B cell (primary cell): ENCODE results near the gene CCDC63. TPM values are rescaled to one million over a fixed set of nuclear protein-coding genes. Genes with fewer than 3 reads are reported as not detected.

Experiments used
- ATAC-seq: fragments of 200-7000 bp; cut with Tn5 transposase; one replicate; pipeline ENCODE4 v1.10.0; 2021; ENCODE audit warnings: low read depth, mild to moderate bottlenecking, moderate number of reproducible peaks, moderate library complexity
- CTCF ChIA-PET: fragments of 350-600 bp; sonication (Branson Sonifier 250); formaldehyde crosslinking; loops from one replicate; lab custom pipeline; 2021; ENCODE audit warnings: antibody characterized with exemption, inconsistent platforms; lab: Charles Lee
- POLR2A ChIA-PET: fragments of 350-600 bp; sonication (Branson Sonifier 250); formaldehyde crosslinking; loops from one replicate; lab custom pipeline; 2021; ENCODE audit warnings: antibody characterized with exemption; lab: Charles Lee
- DNase-seq: peaks from one replicate; pipeline ENCODE4 v3.0.0; 2013
- H2AFZ ChIP-seq: 2 replicates; pipeline ENCODE4 v1.6.1; 2012; ENCODE audit warnings: mild to moderate bottlenecking, low read depth, low read length; ENCODE audit not compliant: insufficient read depth, poor library complexity, severe bottlenecking
- H3K27ac ChIP-seq, 2 donors: 1 replicate in 1 of 2; 2 replicates in 1 of 2; pipeline ENCODE4 v1.5.1; 2012 to 2013; ENCODE audit warnings: low read length in 2 of 2, mild to moderate bottlenecking in 2 of 2, moderate library complexity in 1 of 2
- H3K27me3 ChIP-seq, 4 experiments: fragments of 200-600 bp in 1 of 4; sonication (generic) in 1 of 4; replicated peaks in 1 of 4; 1 replicate in 2 of 4; 2 replicates in 2 of 4; pipeline versions ENCODE4 v1.6.1 to v1.7.0; 2013 to 2016; ENCODE audit warnings: low read length in 3 of 4, mild to moderate bottlenecking in 2 of 4, mixed read lengths in 1 of 4, moderate library complexity in 1 of 4; ENCODE audit not compliant: insufficient read depth in 4 of 4, control insufficient read depth in 3 of 4; ENCODE audit errors: control extremely low read depth in 1 of 4
- H3K36me3 ChIP-seq, 2 experiments: replicated peaks in 1 of 2; 1 replicate in 1 of 2; 2 replicates in 1 of 2; pipeline versions ENCODE4 v1.6.1 to v1.7.1; 2013; ENCODE audit warnings: low read length in 1 of 2; ENCODE audit not compliant: insufficient read depth in 2 of 2, control insufficient read depth in 1 of 2; ENCODE audit errors: control extremely low read depth in 1 of 2, extremely low read depth in 1 of 2
- H3K4me1 ChIP-seq, 2 donors: fragments of 200-600 bp in 1 of 2; sonication (generic) in 1 of 2; 1 replicate in 1 of 2; 2 replicates in 1 of 2; pipeline versions ENCODE4 v1.5.1 to v1.6.1; 2013 to 2017; ENCODE audit warnings: low read length in 2 of 2; ENCODE audit not compliant: control insufficient read depth in 2 of 2, insufficient read depth in 2 of 2
- H3K4me2 ChIP-seq: replicated peaks from 2 replicates; pipeline ENCODE3; 2012; ENCODE audit warnings: mild to moderate bottlenecking, low read depth, low read length; ENCODE audit not compliant: poor library complexity, severe bottlenecking
- H3K4me3 ChIP-seq, 5 experiments: fragments of 200-600 bp in 1 of 5; sonication (generic) in 1 of 5; 1 replicate in 3 of 5; 2 replicates in 2 of 5; pipeline versions ENCODE4 v1.5.1 to v1.7.0; 2011 to 2016; ENCODE audit warnings: low read length in 4 of 5, mild to moderate bottlenecking in 4 of 5, low read depth in 2 of 5, control low read depth in 1 of 5, moderate library complexity in 1 of 5; ENCODE audit not compliant: insufficient read depth in 1 of 5; ENCODE audit errors: control extremely low read depth in 1 of 5, extremely low read depth in 1 of 5
- H3K79me2 ChIP-seq: fragments of 200-600 bp; sonication (generic); one replicate; pipeline ENCODE4 v1.6.0; 2016; ENCODE audit warnings: low read length; ENCODE audit not compliant: control insufficient read depth, insufficient read depth
- H3K9ac ChIP-seq: fragments of 200-600 bp; sonication (generic); 2 replicates; pipeline ENCODE4 v1.6.1; 2017; ENCODE audit warnings: mild to moderate bottlenecking, low read length, moderate library complexity
- H3K9me3 ChIP-seq, 3 donors: one replicate each; pipeline versions ENCODE4 v1.6.1 to v1.7.1; 2013; ENCODE audit warnings: low read length in 2 of 3; ENCODE audit not compliant: control insufficient read depth in 2 of 3, insufficient read depth in 1 of 3; ENCODE audit errors: control extremely low read depth in 1 of 3
- H4K20me1 ChIP-seq: 2 replicates; pipeline ENCODE4 v1.6.0; 2012; ENCODE audit warnings: mild to moderate bottlenecking, low read length; ENCODE audit not compliant: insufficient read depth, control insufficient read depth, poor library complexity, severe bottlenecking
- H3K27ac Mint-ChIP-seq: one replicate; pipeline ENCODE4 v1.8.0; 2021; ENCODE audit warnings: mixed read lengths
- H3K27me3 Mint-ChIP-seq: one replicate; pipeline ENCODE4 v1.8.0; 2021; ENCODE audit warnings: mixed read lengths
- H3K4me1 Mint-ChIP-seq: one replicate; pipeline ENCODE4 v1.8.0; 2021; ENCODE audit warnings: mixed read lengths
- H3K4me3 Mint-ChIP-seq: one replicate; pipeline ENCODE4 v1.8.0; 2021; ENCODE audit warnings: mixed read lengths
- H3K9me3 Mint-ChIP-seq: one replicate; pipeline ENCODE4 v1.8.0; 2022; ENCODE audit warnings: mixed read lengths; ENCODE audit not compliant: insufficient read depth
- CTCF ChIP-seq: fragments of 200-600 bp; IDR thresholded peaks from one replicate; pipeline ENCODE4 v1.8.0; 2022; ENCODE audit warnings: antibody characterized with exemption, mild to moderate bottlenecking
- EZH2 ChIP-seq: IDR thresholded peaks from 2 replicates; pipeline ENCODE4 v1.6.1; 2012; ENCODE audit warnings: borderline replicate concordance, low read depth, mild to moderate bottlenecking, moderate library complexity, low read length; ENCODE audit not compliant: insufficient read depth, poor library complexity, severe bottlenecking
- WGBS: methylation state at CpG from one replicate; pipeline ENCODE4 v1.1.5; 2013; ENCODE audit warnings: missing lambda C conversion rate; ENCODE audit not compliant: insufficient coverage; 5-methylcytosine and 5-hydroxymethylcytosine counted together
- intact Hi-C: fragments of 100-400 bp; cut with micrococcal nuclease; formaldehyde crosslinking; loops from one replicate; pipeline ENCODE4 v1.10.0; 2022
- polyA plus RNA-seq: library from polyadenylated mRNA; depleted of rRNA; stranded (reverse); fragments of >200 nt; gene quantifications from 2 replicates; pipeline ENCODE4 v1.2.3, GENCODE V29; 2012
- total RNA-seq, 2 donors: library from RNA; stranded (reverse); fragments of 120-200 nt in 1 of 2; gene quantifications; 1 replicate in 1 of 2; 2 replicates in 1 of 2; pipeline versions ENCODE4 v1.2.3 to v1.2.4, GENCODE V29; 2013 to 2022

Gene CCDC63
- total and polyA plus RNA-seq, 2 donors (not counting 1 experiment from before 2014, with no cell fraction given): not detected

DNA sequence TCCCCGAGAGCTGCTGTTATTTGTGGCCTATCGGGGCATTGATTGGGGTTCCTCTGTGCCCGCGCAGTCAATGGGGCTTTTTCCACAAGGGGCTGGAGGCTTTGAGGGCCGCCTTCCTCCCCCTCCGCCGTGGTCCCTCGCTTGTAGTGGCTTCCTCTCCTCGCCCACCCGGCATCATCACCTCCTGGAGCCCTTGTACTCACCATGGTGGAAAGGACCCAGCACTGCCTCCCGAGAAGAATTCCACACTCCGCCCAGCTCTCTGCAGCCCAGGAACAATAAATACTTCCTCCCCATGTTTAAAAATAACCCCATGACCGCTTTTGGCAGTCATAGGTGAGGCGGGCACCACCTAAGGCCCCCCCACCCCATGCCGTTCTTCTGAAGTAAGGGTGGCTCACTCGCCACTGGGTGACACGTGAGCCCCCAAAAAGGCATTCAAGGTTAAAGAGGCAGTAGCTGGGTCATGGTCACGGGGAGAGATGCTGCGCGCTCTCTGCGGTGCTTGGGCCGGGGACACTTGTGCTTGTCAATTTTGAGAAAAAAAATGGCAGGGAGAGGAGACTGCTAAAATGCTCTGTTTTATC, 73.6 kb downstream of the CCDC63 start, which contains the start of gene MYL2:
MYL2 (minus strand) TSS at position 256 of the 587 bp plus-strand sequence; CDS start at position 206, 50 bp downstream.
- Mint-ChIP-seq H3K4me3 (no peak within 1 kb of the TSS), H3K27me3 (peaks cover 16% of the 10 kb centered on the region), H3K4me1 (peaks cover 9% of the 10 kb centered on the region), H3K27ac (no peak within 1 kb of the TSS), H3K9me3 (no peaks in the 10 kb centered on the region)
- ATAC-seq (no peak), DNase-seq (no peak)
- POLR2A ChIA-PET: no interaction called here
- H2AFZ ChIP-seq: no peak within 1 kb of the TSS
- H3K27ac ChIP-seq: no peak within 1 kb of the TSS
- 86% methylated on average over 20 of the region's 22 CpGs for WGBS
- CTCF ChIA-PET: no interaction called here
- no peaks in the 10 kb centered on the region for H3K9me3 ChIP-seq
- no peaks in the 10 kb centered on the region for H4K20me1 ChIP-seq
- no peaks in the 10 kb centered on the region for H3K36me3 ChIP-seq
- no peak within 1 kb of the TSS for H3K4me3 ChIP-seq
- intact Hi-C loops: no loop called here
- H3K4me2 ChIP-seq: no peak within 1 kb of the TSS
- TF ChIP-seq CTCF: no peak
- TF ChIP-seq EZH2: no peak
- peaks cover 0 to 2% (median 0%) of the 10 kb centered on the region in 4 experiments for H3K27me3 ChIP-seq
- H3K79me2 ChIP-seq: no peaks in the 10 kb centered on the region
- H3K9ac ChIP-seq: no peak within 1 kb of the TSS
- H3K4me1 ChIP-seq: peaks cover 0 to 3% of the 10 kb centered on the region in 2 donors

- WGBS: 79% methylated on average over 7 of the region's 10 CpGs
- ChIA-PET POLR2A (no interaction called here), CTCF (interaction anchor here (0.6 to 1.2 kb wide), 2 partner anchors 15 to 382 kb away, joined by 3 to 4 read pairs; no protein-coding TSS in a partner anchor)
- Histone ChIP-seq H3K9me3 (no peaks in the 10 kb centered on the region), H3K27ac (no peak overlapping the region), H2AFZ (no peak overlapping the region), H4K20me1 (no peaks in the 10 kb centered on the region), H3K27me3 (peaks cover 0 to 2% (median 0%) of the 10 kb centered on the region in 4 experiments), H3K4me2 (no peak overlapping the region), H3K4me1 (peaks cover 0 to 3% of the 10 kb centered on the region in 2 donors), H3K79me2 (no peaks in the 10 kb centered on the region), H3K36me3 (no peaks in the 10 kb centered on the region), H3K9ac (no peak overlapping the region), H3K4me3 (no peak overlapping the region)
- intact Hi-C loops: no loop called here
- Mint-ChIP-seq H3K9me3 (no peaks in the 10 kb centered on the region), H3K27me3 (peaks cover 16% of the 10 kb centered on the region), H3K4me1 (peaks cover 9% of the 10 kb centered on the region), H3K27ac (no peak overlapping the region), H3K4me3 (no peak overlapping the region)
- ATAC-seq (no peak), DNase-seq (no peak)
- TF ChIP-seq EZH2: no peak
- TF ChIP-seq CTCF: no peak
These were observed 74.5 kb downstream of the CCDC63 start for GRCh38 chr12:110921262-110921661.
